NCI-H2227 treated with DMSO at 0.1 percent for 48 hours (cell line): ENCODE data around the gene MYO18B.

ENCODE experiments used
- DNase-seq: peaks from one replicate; lab custom pipeline; 2025; lab: John Stamatoyannopoulos, UW

MYO18B gene

GRCh38 chr22:25822344-25822743, 80.4 kb downstream of the MYO18B start:
- DNase-seq: no peak

- no peak for DNase-seq
Measured at GRCh38 chr22:25823276-25823675, 81.3 kb downstream of the MYO18B start.

GRCh38 chr22:25824828-25825423, 82.9 kb downstream of the MYO18B start:
- DNase-seq: peak; percentile 67

GRCh38 chr22:25827415-25827814, 85.4 kb downstream of the MYO18B start:
- peak; percentile 78 for DNase-seq

GRCh38 chr22:25828422-25828821, 86.4 kb downstream of the MYO18B start:
- DNase-seq: no peak

- DNase-seq: no peak
Measured at GRCh38 chr22:25829237-25829636, 87.2 kb downstream of the MYO18B start.

GRCh38 chr22:25829808-25830777, 88.1 kb downstream of the MYO18B start:
- no peak for DNase-seq

- no peak for DNase-seq
Measured at GRCh38 chr22:25833091-25833490, 91.1 kb downstream of the MYO18B start.

GRCh38 chr22:25833676-25834075, 91.7 kb downstream of the MYO18B start:
- DNase-seq: no peak

- DNase-seq: no peak
Measured at GRCh38 chr22:25834490-25834889, 92.5 kb downstream of the MYO18B start.

- no peak for DNase-seq
Measured at GRCh38 chr22:25835348-25835747, 93.4 kb downstream of the MYO18B start.

GRCh38 chr22:25837288-25837900, 95.4 kb downstream of the MYO18B start:
- DNase-seq: no peak

- no peak for DNase-seq
Measured at GRCh38 chr22:25838960-25839741, 97.2 kb downstream of the MYO18B start.

- no peak for DNase-seq
Measured at GRCh38 chr22:25839755-25840154, 97.8 kb downstream of the MYO18B start.

GRCh38 chr22:25840167-25840566, 98.2 kb downstream of the MYO18B start:
- no peak for DNase-seq

- DNase-seq: no peak
Measured at GRCh38 chr22:25840891-25841290, 98.9 kb downstream of the MYO18B start.

GRCh38 chr22:25841775-25842174, 99.8 kb downstream of the MYO18B start:
- DNase-seq: no peak

GRCh38 chr22:25843660-25844405, 101.8 kb downstream of the MYO18B start:
- no peak for DNase-seq

GRCh38 chr22:25844601-25845000, 102.6 kb downstream of the MYO18B start:
- DNase-seq: no peak

GRCh38 chr22:25845985-25846745, 104.2 kb downstream of the MYO18B start:
- DNase-seq: no peak

- no peak for DNase-seq
Measured at GRCh38 chr22:25847451-25847850, 105.5 kb downstream of the MYO18B start.
